Measurements from ENCODE around the gene CASP9. TPM values are rescaled to one million over a fixed set of nuclear protein-coding genes. Genes with fewer than 3 reads are reported as not detected.

Gene CASP9
- total RNA-seq, 1 experiment from 2014 or later, result 15.9 TPM

- no peak overlapping the region for H3K23ac ChIP-seq (ENCODE audit: insufficient read length, low read depth, low read length)
- no CpG with 5 or more reads among the region's 14 CpGs for WGBS (ENCODE audit: extremely low coverage, insufficient read length, low lambda C conversion rate)
- H3K4ac ChIP-seq (ENCODE audit: low read depth, low read length), result no peak overlapping the region
- no peak overlapping the region for H3K56ac ChIP-seq (ENCODE audit: insufficient read length, low read depth, low read length)
- TF ChIP-seq CTCF (conservative IDR thresholded peaks at IDR 0.05), result no peak
- no peak overlapping the region for H3K14ac ChIP-seq (ENCODE audit: insufficient read depth, low read length)
- no peak overlapping the region for H2AK5ac ChIP-seq (ENCODE audit: insufficient read length, low read length)
- no peak overlapping the region for H2AFZ ChIP-seq (ENCODE audit: low read length)
- H2BK20ac ChIP-seq (ENCODE audit: low read depth, low read length, poor library complexity, severe bottlenecking), result no peak overlapping the region
- H4K5ac ChIP-seq (ENCODE audit: insufficient read length, low read depth, low read length), result no peak overlapping the region
- no peak overlapping the region for H3T11ph ChIP-seq (ENCODE audit: low read length)
- H3K27ac Mint-ChIP-seq, result no peak overlapping the region
- no peak for DNase-seq
- no peak overlapping the region for H3K4me2 ChIP-seq (ENCODE audit: insufficient read depth, insufficient read length, low read length)
- H4K8ac ChIP-seq (replicated peaks; ENCODE audit: insufficient read length, low read depth, low read length), result no peak overlapping the region
- H2BK120ac ChIP-seq (ENCODE audit: low read depth, low read length, poor library complexity, severe bottlenecking), result no peak overlapping the region
- no peaks in the 10 kb centered on the region for H3K4me1 Mint-ChIP-seq
- H2BK15ac ChIP-seq (ENCODE audit: low read depth, low read length), result no peak overlapping the region
- no peaks in the 10 kb centered on the region for H3K79me1 ChIP-seq (ENCODE audit: insufficient read depth, low read depth, low read length, poor library complexity, severe bottlenecking)
- H3K36me3 Mint-ChIP-seq (ENCODE audit: insufficient read depth in 1 of 3, low read depth in 3 of 3), result no peaks in the 10 kb centered on the region
- H3K4me3 Mint-ChIP-seq, result no peak overlapping the region
- H3K9ac ChIP-seq (ENCODE audit: extremely low read depth, insufficient read length, low read length), result no peak overlapping the region
- no peaks in the 10 kb centered on the region for H3K79me2 ChIP-seq (ENCODE audit: insufficient read depth, low read length)
- H2BK5ac ChIP-seq (ENCODE audit: insufficient read length, low read length), result no peak overlapping the region
- no peaks in the 10 kb centered on the region for H4K20me1 ChIP-seq (ENCODE audit: control insufficient read depth, insufficient read depth, insufficient read length)
- peaks cover 6% of the 10 kb centered on the region for H3K27me3 Mint-ChIP-seq (ENCODE audit: low read depth)
- no peaks in the 10 kb centered on the region for H3K4me1 ChIP-seq (ENCODE audit: insufficient read depth, low read length)
- H3K9me3 Mint-ChIP-seq, result no peaks in the 10 kb centered on the region; a peak in 1 of 5 replicates
- H3K18ac ChIP-seq (ENCODE audit: insufficient read length, low read depth, low read length), result no peak overlapping the region
- H4K91ac ChIP-seq (ENCODE audit: insufficient read length, low read depth, low read length), result no peak overlapping the region
- H2BK12ac ChIP-seq (ENCODE audit: insufficient read length, low read depth, low read length), result no peak overlapping the region
- no peaks in the 10 kb centered on the region for H3K23me2 ChIP-seq (ENCODE audit: insufficient read length, low read depth, low read length, poor library complexity, severe bottlenecking)
- H3K27ac ChIP-seq (ENCODE audit: insufficient read length, low read depth, low read length), result no peak overlapping the region
- no peaks in the 10 kb centered on the region for H3K9me3 ChIP-seq (ENCODE audit: control insufficient read depth, low read depth, low read length)
- no peaks in the 10 kb centered on the region for H3K27me3 ChIP-seq (ENCODE audit: insufficient read depth, low read length)
Observed at GRCh38 chr1:15445390-15446122, 78.5 kb downstream of the CASP9 start.
